Astrocyte (in vitro differentiated cells and primary cell): Measurements from ENCODE around the gene RAPGEF3. TPM values are rescaled to one million over a fixed set of nuclear protein-coding genes. Genes with fewer than 3 reads are reported as not detected.

ENCODE experiments used
- DNase-seq: peaks from one replicate; pipeline ENCODE4 v3.0.0-alpha.2; 2010; ENCODE audit warnings: low read depth
- FAIRE-seq: peaks from 2 replicates; lab custom pipeline; 2011; peaks lifted over from hg19 to GRCh38; lab: Jason Lieb, UNC
- H2AFZ ChIP-seq: 2 replicates; pipeline ENCODE4 v1.6.0; 2012; ENCODE audit warnings: low read depth, low read length, inconsistent platforms
- H3K27ac ChIP-seq: 2 replicates; pipeline ENCODE4 v1.5.1; 2011; ENCODE audit warnings: low read depth, low read length, inconsistent platforms
- H3K27me3 ChIP-seq: 2 replicates; pipeline ENCODE4 v1.6.0; 2011; ENCODE audit warnings: low read length, inconsistent platforms; ENCODE audit not compliant: insufficient read depth
- H3K36me3 ChIP-seq: 2 replicates; pipeline ENCODE4 v1.5.1; 2011; ENCODE audit warnings: low read length, inconsistent platforms; ENCODE audit not compliant: insufficient read depth
- H3K4me1 ChIP-seq: 2 replicates; pipeline ENCODE4 v1.5.1; 2011; ENCODE audit warnings: low read length, inconsistent platforms; ENCODE audit not compliant: insufficient read depth
- H3K4me2 ChIP-seq: 2 replicates; pipeline ENCODE4 v1.6.0; 2012; ENCODE audit warnings: low read length, inconsistent platforms
- H3K4me3 ChIP-seq: 2 replicates; pipeline ENCODE4 v1.5.1; 2011; ENCODE audit warnings: low read depth, mild to moderate bottlenecking, low read length, inconsistent platforms; ENCODE audit not compliant: insufficient read depth
- H3K79me2 ChIP-seq: 2 replicates; pipeline ENCODE4 v1.6.0; 2012; ENCODE audit warnings: mild to moderate bottlenecking, low read length, inconsistent platforms; ENCODE audit not compliant: insufficient read depth
- H3K9ac ChIP-seq: 2 replicates; pipeline ENCODE4 v1.6.0; 2012; ENCODE audit warnings: mild to moderate bottlenecking, low read length, inconsistent platforms
- H3K9me3 ChIP-seq: 2 replicates; pipeline ENCODE4 v1.5.1; 2012; ENCODE audit warnings: low read depth, mild to moderate bottlenecking, low read length, inconsistent platforms; ENCODE audit not compliant: insufficient read depth
- H4K20me1 ChIP-seq: 2 replicates; pipeline ENCODE4 v1.6.0; 2012; ENCODE audit warnings: low read length, inconsistent platforms; ENCODE audit not compliant: insufficient read depth
- H3K27ac Mint-ChIP-seq: one replicate; pipeline ENCODE4 v1.8.0; 2021; ENCODE audit warnings: mild to moderate bottlenecking, mixed read lengths; ENCODE audit not compliant: unreplicated experiment
- H3K27me3 Mint-ChIP-seq: one replicate; pipeline ENCODE4 v1.8.0; 2021; ENCODE audit warnings: low read depth, mixed read lengths; ENCODE audit not compliant: unreplicated experiment
- H3K36me3 Mint-ChIP-seq: one replicate; pipeline ENCODE4 v1.8.0; 2021; ENCODE audit warnings: low read depth, mixed read lengths; ENCODE audit not compliant: unreplicated experiment
- H3K4me1 Mint-ChIP-seq: one replicate; pipeline ENCODE4 v1.8.0; 2021; ENCODE audit warnings: low read depth, mixed read lengths; ENCODE audit not compliant: unreplicated experiment
- H3K4me3 Mint-ChIP-seq: one replicate; pipeline ENCODE4 v1.8.0; 2021; ENCODE audit warnings: mild to moderate bottlenecking, moderate library complexity, mixed read lengths; ENCODE audit not compliant: unreplicated experiment
- H3K9me3 Mint-ChIP-seq: one replicate; pipeline ENCODE4 v1.8.0; 2021; ENCODE audit warnings: mild to moderate bottlenecking, mixed read lengths; ENCODE audit not compliant: unreplicated experiment
- CTCF ChIP-seq: IDR thresholded peaks from 2 replicates; pipeline ENCODE4 v1.5.1; 2011; ENCODE audit warnings: low read depth, mild to moderate bottlenecking, inconsistent platforms, low read length, moderate library complexity; ENCODE audit not compliant: insufficient read depth
- EZH2 ChIP-seq: IDR thresholded peaks from 2 replicates; pipeline ENCODE4 v1.6.1; 2012; ENCODE audit warnings: mild to moderate bottlenecking, low read length, inconsistent platforms; ENCODE audit not compliant: insufficient read depth
- total RNA-seq: library from RNA; stranded (reverse); gene quantifications from 2 replicates; pipeline ENCODE4 v1.2.1, GENCODE V29; 2021

The RAPGEF3 gene
- total RNA-seq, 1 donor from 2014 or later, result 5.9 TPM

- peak overlapping the region; percentile 91 for H3K4me3 Mint-ChIP-seq
- Histone ChIP-seq H3K36me3 (peaks cover 6% of the 10 kb centered on the region), H3K27ac (peak overlapping the region; percentile 80), H3K27me3 (no peaks in the 10 kb centered on the region), H3K4me2 (peak overlapping the region; percentile 89), H3K9ac (peak overlapping the region; percentile 82), H3K79me2 (peaks cover 50% of the 10 kb centered on the region), H2AFZ (no peak overlapping the region), H3K4me1 (peaks cover 3% of the 10 kb centered on the region), H4K20me1 (peaks cover 28% of the 10 kb centered on the region), H3K4me3 (peak overlapping the region; percentile 92), H3K9me3 (no peaks in the 10 kb centered on the region)
- FAIRE-seq (no peak), DNase-seq (no peak)
- no peak for TF ChIP-seq EZH2
- TF ChIP-seq CTCF, result no peak
- peaks cover 3% of the 10 kb centered on the region for H3K36me3 Mint-ChIP-seq
- H3K27me3 Mint-ChIP-seq, result no peaks in the 10 kb centered on the region
- no peaks in the 10 kb centered on the region for H3K9me3 Mint-ChIP-seq
- H3K4me1 Mint-ChIP-seq, result peaks cover 7% of the 10 kb centered on the region
- H3K27ac Mint-ChIP-seq, result no peak overlapping the region
These were observed 54.0 kb downstream of the RAPGEF3 start for GRCh38 chr12:47704719-47705118.

DNA sequence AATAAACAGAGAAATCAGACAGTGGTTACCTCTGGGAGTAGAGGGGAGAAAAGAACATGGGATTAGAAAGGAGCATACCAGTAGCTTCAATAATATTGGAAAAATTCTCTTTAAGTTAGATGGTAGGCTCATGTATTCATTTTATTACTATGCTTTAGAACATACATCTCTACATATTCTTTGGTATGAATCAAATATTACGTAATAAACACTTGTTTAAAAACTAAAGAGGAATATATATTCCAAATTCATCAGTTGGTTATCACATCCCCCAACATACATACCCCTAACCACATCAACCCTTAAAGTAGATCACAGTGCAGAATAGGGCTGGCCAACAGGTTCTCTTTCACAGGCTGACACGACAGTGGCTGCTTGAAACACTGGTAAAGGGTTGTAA, 58.4 kb downstream of the RAPGEF3 start:
- no peak overlapping the region for H3K27ac Mint-ChIP-seq
- FAIRE-seq (no peak), DNase-seq (no peak)
- H3K9me3 Mint-ChIP-seq, result no peaks in the 10 kb centered on the region
- Histone ChIP-seq H3K4me3 (no peak overlapping the region), H3K4me2 (no peak overlapping the region), H3K9ac (no peak overlapping the region), H3K79me2 (peaks cover 40% of the 10 kb centered on the region), H3K36me3 (peaks cover 8% of the 10 kb centered on the region), H3K9me3 (no peaks in the 10 kb centered on the region), H3K4me1 (peaks cover 3% of the 10 kb centered on the region), H4K20me1 (peaks cover 27% of the 10 kb centered on the region), H3K27ac (no peak overlapping the region), H3K27me3 (no peaks in the 10 kb centered on the region), H2AFZ (no peak overlapping the region)
- peaks cover 5% of the 10 kb centered on the region for H3K36me3 Mint-ChIP-seq
- no peaks in the 10 kb centered on the region for H3K27me3 Mint-ChIP-seq
- H3K4me1 Mint-ChIP-seq, result peaks cover 4% of the 10 kb centered on the region
- no peak overlapping the region for H3K4me3 Mint-ChIP-seq
- no peak for TF ChIP-seq CTCF
- TF ChIP-seq EZH2, result no peak

GRCh38 chr12:47698631-47699030, 60.0 kb downstream of the RAPGEF3 start:
- H3K27ac Mint-ChIP-seq, result no peak overlapping the region
- no peaks in the 10 kb centered on the region for H3K27me3 Mint-ChIP-seq
- Histone ChIP-seq H3K27ac (no peak overlapping the region), H2AFZ (no peak overlapping the region), H3K9me3 (no peaks in the 10 kb centered on the region), H4K20me1 (peaks cover 15% of the 10 kb centered on the region), H3K4me3 (no peak overlapping the region), H3K4me1 (no peaks in the 10 kb centered on the region), H3K36me3 (peaks cover 8% of the 10 kb centered on the region), H3K79me2 (peaks cover 25% of the 10 kb centered on the region), H3K4me2 (no peak overlapping the region), H3K9ac (no peak overlapping the region), H3K27me3 (no peaks in the 10 kb centered on the region)
- H3K9me3 Mint-ChIP-seq, result no peaks in the 10 kb centered on the region
- FAIRE-seq (no peak), DNase-seq (no peak)
- H3K4me3 Mint-ChIP-seq, result no peak overlapping the region
- TF ChIP-seq CTCF (no peak), EZH2 (no peak)
- H3K4me1 Mint-ChIP-seq, result peaks cover 3% of the 10 kb centered on the region
- peaks cover 8% of the 10 kb centered on the region for H3K36me3 Mint-ChIP-seq
